A549 (cell line): ENCODE data around the gene FOLR1. TPM values are rescaled to one million over a fixed set of nuclear protein-coding genes. Genes with fewer than 3 reads are reported as not detected.

ENCODE experiments used
- GATA3 ChIP-seq: IDR thresholded peaks from 2 replicates; pipeline ENCODE4 v1.6.1; 2012; ENCODE audit warnings: borderline replicate concordance
- MAZ ChIP-seq: fragments of 150-350 bp; IDR thresholded peaks from 2 replicates; pipeline ENCODE4 v1.6.1; 2014; ENCODE audit warnings: antibody characterized with exemption, low read depth, low read length, borderline replicate concordance
- RCOR1 ChIP-seq: fragments of 150-350 bp; IDR thresholded peaks from 2 replicates; pipeline ENCODE4 v1.6.1; 2014; ENCODE audit warnings: antibody characterized with exemption, low read length, low read depth
- TP53 ChIP-seq: fragments of 250-450 bp; sonication (Bioruptor Pico); IDR thresholded peaks from 2 replicates; pipeline ENCODE4 v1.5.0; 2021; ENCODE audit warnings: mild to moderate bottlenecking, moderate library complexity
- polyA plus RNA-seq, 4 experiments: library from polyadenylated mRNA; depleted of rRNA in 3 of 4; stranded (reverse); fragments of >200 nt; fragmentation: RNase III in 1 of 4; extraction: RNeasy Plus Mini Kit Qiagen cat#74134 plus additional on column Dnase treatment in 1 of 4; gene quantifications; 2 replicates in 3 of 4; 3 replicates in 1 of 4; pipeline ENCODE4 v1.2.3, GENCODE V29; 2011 to 2017

FOLR1 gene
- polyA plus RNA-seq, 2 of the 4 experiments (the other 2 are of a cell fraction) = 0.08 to 0.22 TPM

DNA sequence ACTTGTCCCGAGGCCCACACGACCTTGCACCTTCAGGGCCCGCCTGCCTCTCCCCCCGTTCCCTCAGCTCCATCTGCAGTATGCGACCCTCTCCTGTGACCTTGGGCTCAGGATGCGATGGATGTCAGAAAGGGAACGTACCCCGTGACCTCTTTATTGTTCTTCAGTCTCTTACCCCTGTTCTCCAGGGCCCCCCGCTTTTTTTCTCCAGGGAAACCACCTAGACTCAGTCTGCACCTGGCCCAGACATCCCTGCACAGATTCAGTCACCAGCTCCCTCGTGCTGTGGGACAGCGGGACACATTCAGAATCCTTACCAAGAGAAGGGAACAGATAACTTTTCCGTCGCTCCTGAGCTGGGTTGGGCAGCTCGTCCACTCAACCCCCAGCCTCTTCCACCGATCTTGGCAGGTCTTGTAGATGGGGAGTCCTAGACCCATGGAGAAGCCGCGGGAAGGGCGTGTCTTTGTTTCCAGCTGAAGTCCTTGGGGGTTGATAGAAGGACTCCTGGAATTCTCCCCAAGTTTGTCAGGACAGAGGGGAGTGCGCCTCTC lies 53.4 kb downstream of the FOLR1 start (continued):
- TF ChIP-seq MAZ (no peak), TP53 (no peak), GATA3 (no peak), RCOR1 (no peak)

Other genes with a start within 250 kb of the FOLR1 start
- gene IL18BP, start 193.2 kb upstream of the FOLR1 start, polyA plus RNA-seq (2011; rRNA removed) = 7.6 and 7.7 TPM in 2 replicates
- 6.0 to 7.9 TPM (median 6.6 TPM) in 3 replicates for gene IL18BP, start 193.2 kb upstream of the FOLR1 start, polyA plus RNA-seq (2017; fragmentation: RNase III; extraction: RNeasy Plus Mini Kit Qiagen cat#74134 plus additional on column Dnase treatment)
- gene NUMA1, start 111.6 kb upstream of the FOLR1 start, polyA plus RNA-seq (2011; rRNA removed) = 51.5 and 64.6 TPM in 2 replicates
- gene NUMA1, start 111.6 kb upstream of the FOLR1 start, polyA plus RNA-seq (2017; fragmentation: RNase III; extraction: RNeasy Plus Mini Kit Qiagen cat#74134 plus additional on column Dnase treatment) = 56.3 to 65.8 TPM (median 64.5 TPM) in 3 replicates
- 14.3 and 16.3 TPM in 2 replicates for gene LRRC51, start 111.3 kb upstream of the FOLR1 start, polyA plus RNA-seq (2011; rRNA removed)
- 8.2 to 10.1 TPM (median 9.1 TPM) in 3 replicates for gene LRRC51, start 111.3 kb upstream of the FOLR1 start, polyA plus RNA-seq (2017; fragmentation: RNase III; extraction: RNeasy Plus Mini Kit Qiagen cat#74134 plus additional on column Dnase treatment)
- gene LAMTOR1, start 88.8 kb upstream of the FOLR1 start, polyA plus RNA-seq (2011; rRNA removed) = 66.1 and 85.8 TPM in 2 replicates
- gene LAMTOR1, start 88.8 kb upstream of the FOLR1 start, polyA plus RNA-seq (2017; fragmentation: RNase III; extraction: RNeasy Plus Mini Kit Qiagen cat#74134 plus additional on column Dnase treatment) = 109 to 119 TPM (median 114 TPM) in 3 replicates
- not detected in 2 replicates for gene TOMT, start 86.2 kb upstream of the FOLR1 start, polyA plus RNA-seq (2011; rRNA removed)
- gene TOMT, start 86.2 kb upstream of the FOLR1 start, polyA plus RNA-seq (2017; fragmentation: RNase III; extraction: RNeasy Plus Mini Kit Qiagen cat#74134 plus additional on column Dnase treatment) = not detected in 3 replicates
- gene ANAPC15, start 79.4 kb upstream of the FOLR1 start, polyA plus RNA-seq (2011; rRNA removed) = 48.5 and 88.2 TPM in 2 replicates
- gene ANAPC15, start 79.4 kb upstream of the FOLR1 start, polyA plus RNA-seq (2017; fragmentation: RNase III; extraction: RNeasy Plus Mini Kit Qiagen cat#74134 plus additional on column Dnase treatment) = 96.2 to 103 TPM (median 97.5 TPM) in 3 replicates
- not detected in 2 replicates for gene FOLR3, start 56.4 kb upstream of the FOLR1 start, polyA plus RNA-seq (2011; rRNA removed)
- gene FOLR3, start 56.4 kb upstream of the FOLR1 start, polyA plus RNA-seq (2017; fragmentation: RNase III; extraction: RNeasy Plus Mini Kit Qiagen cat#74134 plus additional on column Dnase treatment) = 0.29 to 0.36 TPM in 2 of 3 replicates, not detected in the other
- not detected in 2 replicates for gene FOLR2, start 24.7 kb downstream of the FOLR1 start, polyA plus RNA-seq (2011; rRNA removed)
- not detected in 3 replicates for gene FOLR2, start 24.7 kb downstream of the FOLR1 start, polyA plus RNA-seq (2017; fragmentation: RNase III; extraction: RNeasy Plus Mini Kit Qiagen cat#74134 plus additional on column Dnase treatment)
- gene INPPL1, start 32.6 kb downstream of the FOLR1 start, polyA plus RNA-seq (2011; rRNA removed) = 67.4 and 84.8 TPM in 2 replicates
- gene INPPL1, start 32.6 kb downstream of the FOLR1 start, polyA plus RNA-seq (2017; fragmentation: RNase III; extraction: RNeasy Plus Mini Kit Qiagen cat#74134 plus additional on column Dnase treatment) = 94.5 to 117 TPM (median 103 TPM) in 3 replicates
- not detected in 2 replicates for gene PHOX2A, start 52.0 kb downstream of the FOLR1 start, polyA plus RNA-seq (2011; rRNA removed)
- not detected in 3 replicates for gene PHOX2A, start 52.0 kb downstream of the FOLR1 start, polyA plus RNA-seq (2017; fragmentation: RNase III; extraction: RNeasy Plus Mini Kit Qiagen cat#74134 plus additional on column Dnase treatment)
- gene CLPB, start 242.4 kb downstream of the FOLR1 start, polyA plus RNA-seq (2011; rRNA removed) = 31.8 and 33.8 TPM in 2 replicates
- 16.3 to 18.6 TPM (median 16.8 TPM) in 3 replicates for gene CLPB, start 242.4 kb downstream of the FOLR1 start, polyA plus RNA-seq (2017; fragmentation: RNase III; extraction: RNeasy Plus Mini Kit Qiagen cat#74134 plus additional on column Dnase treatment)